B cell (primary cell): ENCODE results near the gene MRNIP. TPM values are rescaled to one million over a fixed set of nuclear protein-coding genes. Genes with fewer than 3 reads are reported as not detected.
"Not testable (repeated sequence)": the region's sequence is repeated elsewhere in the genome, so short reads cannot be mapped to it uniquely, and the experiment has no call there.

ENCODE experiments used
- ATAC-seq: fragments of 200-7000 bp; cut with Tn5 transposase; one replicate; pipeline ENCODE4 v1.10.0; 2021; ENCODE audit warnings: low read depth, mild to moderate bottlenecking, moderate number of reproducible peaks, moderate library complexity
- CTCF ChIA-PET: fragments of 350-600 bp; sonication (Branson Sonifier 250); formaldehyde crosslinking; loops from one replicate; lab custom pipeline; 2021; ENCODE audit warnings: antibody characterized with exemption, inconsistent platforms; lab: Charles Lee
- POLR2A ChIA-PET: fragments of 350-600 bp; sonication (Branson Sonifier 250); formaldehyde crosslinking; loops from one replicate; lab custom pipeline; 2021; ENCODE audit warnings: antibody characterized with exemption; lab: Charles Lee
- DNase-seq: peaks from one replicate; pipeline ENCODE4 v3.0.0; 2013
- H2AFZ ChIP-seq: 2 replicates; pipeline ENCODE4 v1.6.1; 2012; ENCODE audit warnings: mild to moderate bottlenecking, low read depth, low read length; ENCODE audit not compliant: insufficient read depth, poor library complexity, severe bottlenecking
- H3K27ac ChIP-seq, 2 donors: 1 replicate in 1 of 2; 2 replicates in 1 of 2; pipeline ENCODE4 v1.5.1; 2012 to 2013; ENCODE audit warnings: low read length in 2 of 2, mild to moderate bottlenecking in 2 of 2, moderate library complexity in 1 of 2
- H3K27me3 ChIP-seq, 4 experiments: fragments of 200-600 bp in 1 of 4; sonication (generic) in 1 of 4; replicated peaks in 1 of 4; 1 replicate in 2 of 4; 2 replicates in 2 of 4; pipeline versions ENCODE4 v1.6.1 to v1.7.0; 2013 to 2016; ENCODE audit warnings: low read length in 3 of 4, mild to moderate bottlenecking in 2 of 4, mixed read lengths in 1 of 4, moderate library complexity in 1 of 4; ENCODE audit not compliant: insufficient read depth in 4 of 4, control insufficient read depth in 3 of 4; ENCODE audit errors: control extremely low read depth in 1 of 4
- H3K36me3 ChIP-seq, 2 experiments: replicated peaks in 1 of 2; 1 replicate in 1 of 2; 2 replicates in 1 of 2; pipeline versions ENCODE4 v1.6.1 to v1.7.1; 2013; ENCODE audit warnings: low read length in 1 of 2; ENCODE audit not compliant: insufficient read depth in 2 of 2, control insufficient read depth in 1 of 2; ENCODE audit errors: control extremely low read depth in 1 of 2, extremely low read depth in 1 of 2
- H3K4me1 ChIP-seq, 2 donors: fragments of 200-600 bp in 1 of 2; sonication (generic) in 1 of 2; 1 replicate in 1 of 2; 2 replicates in 1 of 2; pipeline versions ENCODE4 v1.5.1 to v1.6.1; 2013 to 2017; ENCODE audit warnings: low read length in 2 of 2; ENCODE audit not compliant: control insufficient read depth in 2 of 2, insufficient read depth in 2 of 2
- H3K4me2 ChIP-seq: replicated peaks from 2 replicates; pipeline ENCODE3; 2012; ENCODE audit warnings: mild to moderate bottlenecking, low read depth, low read length; ENCODE audit not compliant: poor library complexity, severe bottlenecking
- H3K4me3 ChIP-seq, 5 experiments: fragments of 200-600 bp in 1 of 5; sonication (generic) in 1 of 5; 1 replicate in 3 of 5; 2 replicates in 2 of 5; pipeline versions ENCODE4 v1.5.1 to v1.7.0; 2011 to 2016; ENCODE audit warnings: low read length in 4 of 5, mild to moderate bottlenecking in 4 of 5, low read depth in 2 of 5, control low read depth in 1 of 5, moderate library complexity in 1 of 5; ENCODE audit not compliant: insufficient read depth in 1 of 5; ENCODE audit errors: control extremely low read depth in 1 of 5, extremely low read depth in 1 of 5
- H3K79me2 ChIP-seq: fragments of 200-600 bp; sonication (generic); one replicate; pipeline ENCODE4 v1.6.0; 2016; ENCODE audit warnings: low read length; ENCODE audit not compliant: control insufficient read depth, insufficient read depth
- H3K9ac ChIP-seq: fragments of 200-600 bp; sonication (generic); 2 replicates; pipeline ENCODE4 v1.6.1; 2017; ENCODE audit warnings: mild to moderate bottlenecking, low read length, moderate library complexity
- H3K9me3 ChIP-seq, 3 donors: one replicate each; pipeline versions ENCODE4 v1.6.1 to v1.7.1; 2013; ENCODE audit warnings: low read length in 2 of 3; ENCODE audit not compliant: control insufficient read depth in 2 of 3, insufficient read depth in 1 of 3; ENCODE audit errors: control extremely low read depth in 1 of 3
- H4K20me1 ChIP-seq: 2 replicates; pipeline ENCODE4 v1.6.0; 2012; ENCODE audit warnings: mild to moderate bottlenecking, low read length; ENCODE audit not compliant: insufficient read depth, control insufficient read depth, poor library complexity, severe bottlenecking
- H3K27ac Mint-ChIP-seq: one replicate; pipeline ENCODE4 v1.8.0; 2021; ENCODE audit warnings: mixed read lengths
- H3K27me3 Mint-ChIP-seq: one replicate; pipeline ENCODE4 v1.8.0; 2021; ENCODE audit warnings: mixed read lengths
- H3K4me1 Mint-ChIP-seq: one replicate; pipeline ENCODE4 v1.8.0; 2021; ENCODE audit warnings: mixed read lengths
- H3K4me3 Mint-ChIP-seq: one replicate; pipeline ENCODE4 v1.8.0; 2021; ENCODE audit warnings: mixed read lengths
- H3K9me3 Mint-ChIP-seq: one replicate; pipeline ENCODE4 v1.8.0; 2022; ENCODE audit warnings: mixed read lengths; ENCODE audit not compliant: insufficient read depth
- EZH2 ChIP-seq: IDR thresholded peaks from 2 replicates; pipeline ENCODE4 v1.6.1; 2012; ENCODE audit warnings: borderline replicate concordance, low read depth, mild to moderate bottlenecking, moderate library complexity, low read length; ENCODE audit not compliant: insufficient read depth, poor library complexity, severe bottlenecking
- WGBS: methylation state at CpG from one replicate; pipeline ENCODE4 v1.1.5; 2013; ENCODE audit warnings: missing lambda C conversion rate; ENCODE audit not compliant: insufficient coverage; 5-methylcytosine and 5-hydroxymethylcytosine counted together
- intact Hi-C: fragments of 100-400 bp; cut with micrococcal nuclease; formaldehyde crosslinking; loops from one replicate; pipeline ENCODE4 v1.10.0; 2022
- polyA plus RNA-seq: library from polyadenylated mRNA; depleted of rRNA; stranded (reverse); fragments of >200 nt; gene quantifications from 2 replicates; pipeline ENCODE4 v1.2.3, GENCODE V29; 2012
- total RNA-seq, 2 donors: library from RNA; stranded (reverse); fragments of 120-200 nt in 1 of 2; gene quantifications; 1 replicate in 1 of 2; 2 replicates in 1 of 2; pipeline versions ENCODE4 v1.2.3 to v1.2.4, GENCODE V29; 2013 to 2022
- TF ChIP-seq, protein P1 (sequence below): fragments of 200-600 bp; IDR thresholded peaks from one replicate; pipeline ENCODE4 v1.8.0; 2022; ENCODE audit warnings: antibody characterized with exemption, mild to moderate bottlenecking

MRNIP gene
- total and polyA plus RNA-seq, 2 donors (not counting 1 experiment from before 2014, with no cell fraction given) = 152 to 178 TPM

- no peaks in the 10 kb centered on the region for H3K27me3 ChIP-seq
- TF ChIP-seq, protein P1, sequence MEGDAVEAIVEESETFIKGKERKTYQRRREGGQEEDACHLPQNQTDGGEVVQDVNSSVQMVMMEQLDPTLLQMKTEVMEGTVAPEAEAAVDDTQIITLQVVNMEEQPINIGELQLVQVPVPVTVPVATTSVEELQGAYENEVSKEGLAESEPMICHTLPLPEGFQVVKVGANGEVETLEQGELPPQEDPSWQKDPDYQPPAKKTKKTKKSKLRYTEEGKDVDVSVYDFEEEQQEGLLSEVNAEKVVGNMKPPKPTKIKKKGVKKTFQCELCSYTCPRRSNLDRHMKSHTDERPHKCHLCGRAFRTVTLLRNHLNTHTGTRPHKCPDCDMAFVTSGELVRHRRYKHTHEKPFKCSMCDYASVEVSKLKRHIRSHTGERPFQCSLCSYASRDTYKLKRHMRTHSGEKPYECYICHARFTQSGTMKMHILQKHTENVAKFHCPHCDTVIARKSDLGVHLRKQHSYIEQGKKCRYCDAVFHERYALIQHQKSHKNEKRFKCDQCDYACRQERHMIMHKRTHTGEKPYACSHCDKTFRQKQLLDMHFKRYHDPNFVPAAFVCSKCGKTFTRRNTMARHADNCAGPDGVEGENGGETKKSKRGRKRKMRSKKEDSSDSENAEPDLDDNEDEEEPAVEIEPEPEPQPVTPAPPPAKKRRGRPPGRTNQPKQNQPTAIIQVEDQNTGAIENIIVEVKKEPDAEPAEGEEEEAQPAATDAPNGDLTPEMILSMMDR = no peak
- TF ChIP-seq EZH2 = no peak
- no peak overlapping the region for H3K9ac ChIP-seq
- H3K27ac ChIP-seq = no peak overlapping the region
- H3K4me1 ChIP-seq = no peaks in the 10 kb centered on the region
- H3K4me3 ChIP-seq = no peak overlapping the region
- H3K9me3 ChIP-seq = no peaks in the 10 kb centered on the region
- intact Hi-C loops = no loop called here
- H3K79me2 ChIP-seq = no peaks in the 10 kb centered on the region
- H4K20me1 ChIP-seq = no peaks in the 10 kb centered on the region
- no peaks in the 10 kb centered on the region for H3K4me1 Mint-ChIP-seq
- ATAC-seq = no peak
- H3K27me3 Mint-ChIP-seq = no peaks in the 10 kb centered on the region
- ChIA-PET CTCF (no interaction called here), POLR2A (no interaction called here)
- H2AFZ ChIP-seq = no peak overlapping the region
- no peak overlapping the region for H3K4me3 Mint-ChIP-seq
- H3K27ac Mint-ChIP-seq = no peak overlapping the region
- DNase-seq = no peak
- H3K36me3 ChIP-seq = peaks cover 1 to 60% of the 10 kb centered on the region in 2 experiments
- WGBS = 98% methylated on average over 13 of the region's 18 CpGs
- H3K9me3 Mint-ChIP-seq = no peaks in the 10 kb centered on the region
- no peak overlapping the region for H3K4me2 ChIP-seq
Measured at GRCh38 chr5:179872055-179872827, 13.6 kb upstream of the MRNIP start.

DNA sequence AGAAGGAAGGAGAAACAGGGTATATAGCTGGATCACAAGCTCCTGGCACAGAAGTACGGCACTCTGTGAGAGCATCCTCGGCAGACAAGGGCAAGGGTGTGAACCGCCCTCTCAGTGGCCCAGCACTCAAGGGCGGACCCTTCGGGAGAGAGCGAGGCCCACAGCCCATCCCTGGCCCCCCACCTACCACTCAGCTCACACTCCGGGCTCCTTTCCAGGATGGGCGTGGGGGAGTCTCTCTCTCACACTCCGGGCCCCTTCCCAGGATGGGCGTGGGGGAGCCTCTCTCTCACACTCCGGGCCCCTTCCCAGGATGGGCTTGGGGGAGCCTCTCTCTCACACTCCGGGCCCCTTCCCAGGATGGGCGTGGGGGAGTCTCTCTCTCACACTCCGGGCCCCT is 12.9 kb upstream of the MRNIP start:
- H3K27ac ChIP-seq, H3K27me3 ChIP-seq, H3K27ac Mint-ChIP-seq, H3K79me2 ChIP-seq, H3K4me1 ChIP-seq, H3K9me3 ChIP-seq, intact Hi-C loops, H3K4me2 ChIP-seq, POLR2A ChIA-PET, H3K4me1 Mint-ChIP-seq, H4K20me1 ChIP-seq, H2AFZ ChIP-seq, ATAC-seq, H3K9me3 Mint-ChIP-seq, H3K4me3 Mint-ChIP-seq, H3K9ac ChIP-seq, H3K27me3 Mint-ChIP-seq, DNase-seq, H3K4me3 ChIP-seq: not testable (repeated sequence)
- WGBS = 91% methylated on average over 6 of the region's 14 CpGs
- peaks cover 1 to 59% of the 10 kb centered on the region in 2 experiments for H3K36me3 ChIP-seq
- CTCF ChIA-PET = interaction anchor here (0.5 to 1.1 kb wide), 2 partner anchors 14 to 69 kb away, joined by 3 to 4 read pairs; no protein-coding TSS in a partner anchor
